Activated CD4-positive, alpha-beta T cell treated with anti-CD3 and anti-CD28 coated beads, Interleukin-2, amount 10 ng/mL, durations not matched to agents 7 days and 5 days (primary cell): Measurements from ENCODE around the gene TANC1. TPM values are rescaled to one million over a fixed set of nuclear protein-coding genes. Genes with fewer than 3 reads are reported as not detected.

ENCODE experiments used
- CTCF ChIA-PET: fragments of 350-600 bp; sonication (Branson Sonifier 250); formaldehyde crosslinking; loops from one replicate; lab custom pipeline; 2021; ENCODE audit warnings: antibody characterized with exemption; lab: Charles Lee
- POLR2A ChIA-PET: fragments of 350-600 bp; sonication (Branson Sonifier 250); formaldehyde crosslinking; loops from one replicate; lab custom pipeline; 2021; ENCODE audit warnings: antibody characterized with exemption; lab: Charles Lee
- DNase-seq: peaks from one replicate; pipeline ENCODE4 v3.0.0-alpha.2; 2020
- H3K27ac Mint-ChIP-seq: one replicate; pipeline ENCODE4 v1.8.0; 2021; ENCODE audit warnings: mild to moderate bottlenecking, moderate library complexity, mixed read lengths
- H3K27me3 Mint-ChIP-seq: one replicate; pipeline ENCODE4 v1.8.0; 2021; ENCODE audit warnings: mixed read lengths
- H3K36me3 Mint-ChIP-seq: one replicate; pipeline ENCODE4 v1.8.0; 2021; ENCODE audit warnings: low read depth, mixed read lengths
- H3K4me1 Mint-ChIP-seq: one replicate; pipeline ENCODE4 v1.8.0; 2021; ENCODE audit warnings: mixed read lengths
- H3K4me3 Mint-ChIP-seq: one replicate; pipeline ENCODE4 v1.8.0; 2021; ENCODE audit warnings: mild to moderate bottlenecking, moderate library complexity, mixed read lengths
- H3K9me3 Mint-ChIP-seq: one replicate; pipeline ENCODE4 v1.8.0; 2021; ENCODE audit warnings: mixed read lengths
- total RNA-seq, 2 experiments: library from RNA; stranded (reverse); gene quantifications; one replicate each; pipeline ENCODE4 v1.2.3, GENCODE V29; 2021

TANC1 gene
- total RNA-seq, 2 experiments from 2014 or later = 0.32 to 0.52 TPM

DNA sequence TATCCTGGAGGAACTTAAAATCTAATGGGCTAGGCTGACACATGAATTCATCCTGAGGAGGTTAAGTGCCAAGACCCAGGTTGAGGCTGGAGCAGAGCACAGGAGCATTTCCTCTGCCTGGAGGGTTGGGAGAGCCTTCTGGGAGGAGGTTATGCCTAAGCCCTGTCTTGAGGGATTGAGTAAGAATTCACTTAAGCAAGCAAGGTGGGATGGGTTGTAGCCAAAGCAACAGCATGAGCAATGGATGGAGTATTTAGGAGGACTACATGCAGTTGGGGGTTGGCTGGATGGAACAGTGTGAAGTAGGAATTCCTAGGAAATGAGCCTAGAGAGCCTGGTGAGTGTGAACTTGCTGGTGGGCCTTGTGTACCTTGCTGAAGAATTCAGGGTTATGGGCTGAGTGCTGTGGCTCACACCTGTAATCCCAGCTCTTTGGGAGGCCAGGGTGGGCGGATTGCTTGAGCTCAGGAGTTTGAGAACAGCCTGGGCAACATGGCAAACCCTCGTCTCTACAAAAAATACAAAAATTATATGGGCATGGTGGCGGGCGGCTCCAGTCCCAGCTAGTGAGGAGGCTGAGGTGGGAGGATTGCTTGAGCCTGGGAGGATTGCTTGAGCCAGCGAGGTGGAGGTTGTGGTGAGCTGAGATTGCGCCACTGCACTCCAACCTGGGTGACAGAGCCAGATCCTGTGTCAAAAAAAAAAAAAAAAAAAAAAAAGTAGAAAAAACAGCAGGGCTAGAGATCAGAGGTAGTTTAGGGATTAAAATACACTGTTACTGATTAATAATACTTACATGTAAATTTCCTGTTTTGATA lies 22.2 kb downstream of the TANC1 start:
- Mint-ChIP-seq H3K27ac (no peak overlapping the region), H3K27me3 (peaks cover 2% of the 10 kb centered on the region), H3K4me1 (no peaks in the 10 kb centered on the region), H3K36me3 (no peaks in the 10 kb centered on the region), H3K4me3 (no peak overlapping the region), H3K9me3 (no peaks in the 10 kb centered on the region)
- no peak for DNase-seq
- ChIA-PET POLR2A (no interaction called here), CTCF (no interaction called here)

DNA sequence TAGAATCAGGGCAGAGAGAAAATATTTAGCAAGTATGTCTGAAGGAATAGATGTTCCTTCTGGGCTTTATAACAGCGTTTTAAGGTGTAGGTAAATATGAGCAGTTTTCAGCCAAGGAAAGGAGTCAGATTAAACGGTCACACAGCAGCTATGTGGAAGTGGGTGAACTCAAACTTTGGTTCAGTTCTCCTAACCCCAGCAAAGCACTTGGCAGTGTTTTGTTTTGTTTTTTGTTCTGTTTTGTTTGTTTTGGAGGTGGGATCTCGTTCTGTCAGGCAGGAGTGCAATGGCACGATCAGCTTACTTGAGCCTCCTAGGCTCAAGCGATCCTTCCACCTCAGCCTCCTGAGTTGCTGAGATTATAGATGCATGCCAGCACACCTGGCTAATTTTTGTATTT lies 24.6 kb downstream of the TANC1 start:
- no peaks in the 10 kb centered on the region for H3K36me3 Mint-ChIP-seq
- no peak overlapping the region for H3K4me3 Mint-ChIP-seq

DNA sequence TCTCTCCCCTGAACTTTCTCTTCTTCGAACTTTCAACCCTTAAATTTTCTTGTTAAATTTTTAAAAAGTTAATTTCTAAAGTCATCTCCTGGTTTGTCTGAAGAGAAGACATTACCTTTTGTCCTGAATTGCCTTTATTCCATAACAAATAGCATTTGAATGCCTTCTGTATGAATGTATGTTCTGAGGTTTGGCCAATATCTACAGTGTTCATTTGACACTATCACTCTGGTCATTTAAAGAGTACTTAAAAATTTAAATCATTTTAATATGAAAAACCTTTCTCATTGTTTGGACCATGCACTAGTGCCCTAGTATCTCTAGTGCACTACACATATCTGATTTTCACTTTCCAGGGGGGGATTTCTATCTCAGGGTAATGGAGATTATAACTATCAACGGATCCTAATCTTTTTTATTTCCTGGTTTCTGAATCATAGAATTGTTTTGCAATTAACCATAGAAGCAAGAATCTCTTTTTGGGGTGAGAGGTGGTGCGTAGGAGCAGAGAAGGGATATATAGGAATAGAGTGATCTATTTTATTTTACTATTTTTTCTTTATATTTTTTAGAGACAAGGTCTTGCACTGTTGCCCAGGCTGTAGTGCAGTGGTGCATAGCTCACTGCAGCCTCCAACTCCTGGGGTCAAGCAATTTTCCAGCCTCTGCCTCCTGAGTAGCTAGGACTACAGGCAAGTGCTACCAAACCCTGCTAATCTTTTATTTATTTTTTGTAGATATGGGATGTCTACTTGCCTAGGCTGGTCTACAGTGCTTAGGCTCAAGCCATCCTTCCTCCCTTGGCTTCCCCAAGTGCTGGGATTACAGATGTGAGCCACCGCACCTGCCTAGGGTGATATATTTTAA lies 25.5 kb downstream of the TANC1 start:
- H3K9me3 Mint-ChIP-seq = no peaks in the 10 kb centered on the region

More for the DNA sequence above, 24.6 kb downstream of the TANC1 start:
- Mint-ChIP-seq H3K9me3 (no peaks in the 10 kb centered on the region), H3K27ac (no peak overlapping the region), H3K4me1 (no peaks in the 10 kb centered on the region), H3K27me3 (peaks cover 2% of the 10 kb centered on the region)
- POLR2A ChIA-PET = no interaction called here
- DNase-seq = no peak
- CTCF ChIA-PET = no interaction called here

DNA sequence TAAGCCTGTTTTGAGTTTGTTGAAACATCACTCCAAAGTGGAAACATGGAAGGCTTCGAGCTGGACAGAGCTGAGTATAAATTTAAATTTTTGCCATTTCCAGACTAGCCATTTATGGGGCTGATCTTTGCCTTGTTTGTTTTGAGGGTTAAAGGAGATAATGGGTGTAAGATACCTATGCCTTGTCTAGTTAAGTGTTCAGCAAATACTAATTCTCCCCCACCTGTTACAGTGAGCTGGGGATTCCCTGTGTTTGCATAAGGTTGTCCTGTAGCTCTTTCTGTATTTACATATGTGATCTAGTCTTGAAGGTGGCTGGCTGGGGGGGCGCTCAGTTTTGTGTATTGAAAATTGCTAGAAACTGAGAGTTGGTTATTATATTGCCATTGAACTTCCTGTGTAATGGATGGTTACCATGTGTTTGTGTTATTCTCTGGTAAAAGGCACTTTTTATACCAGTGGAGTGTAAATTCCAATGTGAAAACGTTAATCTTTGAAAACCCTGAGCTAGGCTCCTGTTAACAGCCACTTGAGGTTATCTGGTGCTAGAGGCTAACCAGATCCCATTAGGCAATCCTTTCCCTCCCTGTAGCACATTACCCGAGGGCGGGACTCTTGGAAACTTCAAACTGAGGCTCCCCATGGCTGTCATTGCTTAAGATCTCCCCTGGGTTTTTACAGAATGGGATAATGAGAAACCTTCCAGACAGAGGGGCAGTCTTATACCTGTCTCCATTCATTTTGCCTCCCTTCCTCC lies 26.7 kb downstream of the TANC1 start:
- Mint-ChIP-seq H3K27ac (no peak overlapping the region), H3K36me3 (no peaks in the 10 kb centered on the region), H3K4me3 (no peak overlapping the region), H3K4me1 (peaks cover 3% of the 10 kb centered on the region), H3K9me3 (no peaks in the 10 kb centered on the region), H3K27me3 (peaks cover 2% of the 10 kb centered on the region)
- ChIA-PET POLR2A (no interaction called here), CTCF (no interaction called here)
- no peak for DNase-seq

More for the DNA sequence above, 25.5 kb downstream of the TANC1 start:
- CTCF ChIA-PET = no interaction called here
- Mint-ChIP-seq H3K27ac (no peak overlapping the region), H3K36me3 (no peaks in the 10 kb centered on the region), H3K4me1 (no peaks in the 10 kb centered on the region), H3K4me3 (no peak overlapping the region), H3K27me3 (peaks cover 2% of the 10 kb centered on the region)
- no peak for DNase-seq
- POLR2A ChIA-PET = no interaction called here

DNA sequence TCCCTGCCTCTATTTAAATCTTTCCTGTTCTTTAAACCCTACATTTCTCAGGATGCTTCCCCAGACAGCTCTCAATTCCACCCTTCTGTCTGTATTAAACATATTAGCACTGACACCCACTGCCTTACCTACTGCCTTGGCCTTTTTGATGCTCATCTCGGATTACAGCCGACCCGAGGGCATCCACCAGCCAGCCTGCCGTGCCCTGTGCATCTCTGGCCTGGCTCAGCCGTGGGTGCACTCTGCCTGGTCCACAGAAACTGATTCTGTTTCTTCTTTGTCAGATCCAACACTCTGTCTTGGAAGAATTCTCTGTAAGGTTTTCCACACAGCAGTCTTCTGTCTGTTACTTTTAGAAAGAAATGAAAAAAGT lies 27.2 kb downstream of the TANC1 start:
- no peaks in the 10 kb centered on the region for H3K36me3 Mint-ChIP-seq
- ChIA-PET POLR2A (no interaction called here), CTCF (no interaction called here)
- DNase-seq = no peak
- peaks cover 2% of the 10 kb centered on the region for H3K27me3 Mint-ChIP-seq
- peaks cover 3% of the 10 kb centered on the region for H3K4me1 Mint-ChIP-seq
- H3K27ac Mint-ChIP-seq = no peak overlapping the region
- no peaks in the 10 kb centered on the region for H3K9me3 Mint-ChIP-seq
- no peak overlapping the region for H3K4me3 Mint-ChIP-seq

DNA sequence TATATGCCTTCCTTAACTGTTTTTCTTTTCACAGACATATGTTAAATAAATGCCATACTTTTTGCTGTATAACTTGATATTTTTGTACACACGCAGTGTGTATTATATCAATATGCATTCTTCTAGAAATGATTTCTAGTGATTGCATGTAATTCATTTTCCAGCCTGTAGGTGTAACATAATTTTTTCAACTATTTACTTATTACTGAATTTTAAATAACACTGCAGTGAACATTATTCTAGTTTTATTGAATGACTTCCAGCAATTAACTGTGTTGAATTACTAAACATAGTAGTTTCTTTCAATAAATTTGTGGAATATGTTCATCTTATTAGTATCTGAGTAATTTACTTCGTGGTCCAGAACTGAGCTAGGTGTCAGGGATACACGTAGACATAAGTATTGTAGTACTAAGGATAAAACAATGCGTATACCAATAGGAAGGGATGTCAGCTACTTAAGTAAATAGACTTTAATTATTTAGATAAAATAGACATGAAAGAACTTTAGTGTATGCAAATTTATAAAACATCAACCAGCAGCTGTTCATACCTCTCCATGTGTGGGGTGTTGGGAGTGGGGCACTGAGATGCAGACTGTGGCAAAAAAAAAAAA lies 28.0 kb downstream of the TANC1 start:
- H3K27ac Mint-ChIP-seq = no peak overlapping the region

DNA sequence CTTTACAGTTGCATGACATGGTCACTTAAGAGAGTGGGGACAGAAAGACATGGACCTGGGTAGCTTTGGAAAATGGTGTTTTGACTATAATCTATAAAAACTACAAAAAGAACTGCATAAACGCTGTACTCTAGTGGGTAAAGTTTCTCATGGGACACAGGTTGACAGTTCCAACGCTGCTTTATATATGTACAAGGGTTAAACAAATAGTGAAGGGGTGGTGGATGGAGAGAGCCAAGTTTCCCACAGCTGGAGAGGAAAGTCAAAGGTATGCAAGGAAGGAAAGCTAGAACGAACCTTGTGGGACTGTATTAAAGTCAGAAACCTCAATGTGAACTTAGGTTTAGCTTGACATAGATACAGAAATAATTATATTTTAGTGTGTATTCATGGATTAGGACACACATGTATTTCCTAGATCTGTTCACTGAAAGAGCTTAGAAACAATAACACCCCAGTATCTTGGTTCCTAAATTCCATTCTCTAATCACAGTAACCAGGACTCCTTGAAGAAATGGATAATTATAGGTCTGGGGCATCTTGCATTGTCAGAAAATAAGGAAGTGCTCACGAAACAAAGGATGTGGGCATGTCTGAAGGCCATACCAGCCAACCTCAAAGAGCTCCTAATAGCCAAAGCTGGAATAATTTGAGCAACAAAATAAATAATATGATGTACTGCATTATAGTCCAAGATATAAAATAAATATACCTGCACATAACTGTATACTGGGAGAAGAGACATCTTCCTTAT lies 28.8 kb downstream of the TANC1 start:
- POLR2A ChIA-PET = no interaction called here

More for the DNA sequence above, 28.0 kb downstream of the TANC1 start:
- no peak for DNase-seq
- Mint-ChIP-seq H3K9me3 (no peaks in the 10 kb centered on the region), H3K27me3 (peaks cover 2% of the 10 kb centered on the region), H3K4me1 (peaks cover 3% of the 10 kb centered on the region), H3K4me3 (no peak overlapping the region), H3K36me3 (no peaks in the 10 kb centered on the region)
- CTCF ChIA-PET = interaction anchor here (0.7 kb wide), 1 partner anchor 12 kb away, joined by 3 read pairs; no protein-coding TSS in a partner anchor
- POLR2A ChIA-PET = no interaction called here

DNA sequence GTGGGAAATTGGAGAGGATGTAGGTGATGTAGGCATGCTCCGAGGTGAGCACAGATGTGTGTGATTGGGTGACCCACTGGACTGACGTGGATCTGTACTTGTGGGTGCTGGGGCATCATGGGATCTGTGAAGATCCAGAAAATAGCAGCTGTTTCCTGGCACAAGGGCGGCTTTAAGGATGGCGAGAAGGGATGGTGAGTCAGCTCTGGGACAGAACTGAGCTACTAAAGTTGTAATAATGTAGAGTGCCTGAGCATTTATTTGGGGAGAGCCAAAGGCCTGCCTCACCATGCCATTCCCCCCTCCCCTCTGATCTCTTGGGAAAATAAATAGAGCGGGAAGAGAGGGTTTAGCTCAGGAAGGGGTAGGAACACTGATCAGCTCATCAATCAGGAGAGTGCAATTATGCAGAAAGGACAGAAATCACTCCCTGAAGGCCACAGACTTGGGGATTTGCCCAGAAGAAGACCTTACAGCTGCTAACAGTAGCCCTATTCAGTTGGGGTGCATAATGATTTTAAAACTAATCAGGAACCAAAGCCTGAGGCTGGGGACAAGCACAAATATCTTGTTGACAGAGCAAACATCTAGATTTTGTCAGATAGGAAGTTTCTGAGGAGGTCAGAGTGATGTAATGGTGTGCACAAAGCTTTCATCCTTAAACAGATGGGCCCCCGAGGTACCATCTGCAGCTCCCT lies 30.3 kb downstream of the TANC1 start:
- POLR2A ChIA-PET = no interaction called here
- CTCF ChIA-PET = no interaction called here
- DNase-seq = no peak
- Mint-ChIP-seq H3K36me3 (no peaks in the 10 kb centered on the region), H3K27me3 (peaks cover 2% of the 10 kb centered on the region), H3K4me3 (no peak overlapping the region), H3K9me3 (no peaks in the 10 kb centered on the region), H3K27ac (no peak overlapping the region), H3K4me1 (peaks cover 3% of the 10 kb centered on the region)

More for the DNA sequence above, 28.8 kb downstream of the TANC1 start:
- peaks cover 3% of the 10 kb centered on the region for H3K4me1 Mint-ChIP-seq
- CTCF ChIA-PET = interaction anchor here (0.5 kb wide), 1 partner anchor 79 kb away, joined by 3 read pairs; no protein-coding TSS in a partner anchor
- DNase-seq = no peak
- H3K27ac Mint-ChIP-seq = no peak overlapping the region
- peaks cover 2% of the 10 kb centered on the region for H3K27me3 Mint-ChIP-seq
- no peaks in the 10 kb centered on the region for H3K9me3 Mint-ChIP-seq
- no peak overlapping the region for H3K4me3 Mint-ChIP-seq
- no peaks in the 10 kb centered on the region for H3K36me3 Mint-ChIP-seq

DNA sequence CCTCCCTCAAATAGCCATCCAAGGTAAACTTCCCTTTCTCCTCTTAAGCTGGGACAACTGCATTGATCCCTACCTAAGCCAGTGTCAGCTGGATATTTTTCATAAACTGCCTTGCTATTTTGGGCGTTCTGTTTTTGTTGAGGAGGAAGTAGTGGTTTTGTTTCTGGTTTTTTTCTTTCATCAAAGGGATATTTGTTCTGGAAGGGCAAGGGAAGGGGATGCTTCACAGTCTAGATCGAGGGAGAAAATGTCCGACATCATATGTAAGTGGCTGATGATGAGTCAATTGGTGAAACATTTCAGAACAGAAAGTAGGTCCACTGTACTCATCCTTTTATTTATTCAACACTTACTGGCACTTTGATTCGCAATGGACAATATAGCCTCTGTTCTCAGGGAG lies 31.0 kb downstream of the TANC1 start:
- POLR2A ChIA-PET = no interaction called here
- Mint-ChIP-seq H3K4me3 (no peak overlapping the region), H3K27ac (no peak overlapping the region), H3K9me3 (no peaks in the 10 kb centered on the region), H3K36me3 (no peaks in the 10 kb centered on the region), H3K27me3 (no peaks in the 10 kb centered on the region), H3K4me1 (peaks cover 3% of the 10 kb centered on the region)
- CTCF ChIA-PET = no interaction called here
- no peak for DNase-seq

DNA sequence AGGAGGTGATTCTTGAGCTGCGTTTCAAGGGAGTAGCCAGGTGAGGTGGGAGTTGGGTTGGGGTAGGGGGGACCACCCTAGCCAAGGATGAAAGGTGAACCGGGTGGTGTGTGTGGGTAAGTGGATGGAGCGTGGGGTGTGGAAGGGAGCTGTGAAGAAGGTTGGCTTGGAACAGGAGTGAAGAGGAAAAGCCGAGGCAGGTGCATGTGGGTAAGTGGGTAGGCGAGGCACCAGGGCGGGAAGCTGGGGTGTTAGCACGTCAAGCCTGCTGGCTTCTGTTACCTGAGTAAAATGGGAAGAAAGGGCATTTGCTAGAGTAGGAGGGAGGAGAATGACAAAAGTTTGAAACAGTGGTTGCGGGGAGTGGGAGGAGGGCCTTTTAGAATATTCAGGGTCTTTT lies 31.6 kb downstream of the TANC1 start:
- no peak overlapping the region for H3K27ac Mint-ChIP-seq
- H3K4me3 Mint-ChIP-seq = no peak overlapping the region
- POLR2A ChIA-PET = no interaction called here
- peaks cover 3% of the 10 kb centered on the region for H3K4me1 Mint-ChIP-seq
- H3K9me3 Mint-ChIP-seq = no peaks in the 10 kb centered on the region
- no peaks in the 10 kb centered on the region for H3K27me3 Mint-ChIP-seq
- CTCF ChIA-PET = no interaction called here
- H3K36me3 Mint-ChIP-seq = no peaks in the 10 kb centered on the region
- DNase-seq = no peak

DNA sequence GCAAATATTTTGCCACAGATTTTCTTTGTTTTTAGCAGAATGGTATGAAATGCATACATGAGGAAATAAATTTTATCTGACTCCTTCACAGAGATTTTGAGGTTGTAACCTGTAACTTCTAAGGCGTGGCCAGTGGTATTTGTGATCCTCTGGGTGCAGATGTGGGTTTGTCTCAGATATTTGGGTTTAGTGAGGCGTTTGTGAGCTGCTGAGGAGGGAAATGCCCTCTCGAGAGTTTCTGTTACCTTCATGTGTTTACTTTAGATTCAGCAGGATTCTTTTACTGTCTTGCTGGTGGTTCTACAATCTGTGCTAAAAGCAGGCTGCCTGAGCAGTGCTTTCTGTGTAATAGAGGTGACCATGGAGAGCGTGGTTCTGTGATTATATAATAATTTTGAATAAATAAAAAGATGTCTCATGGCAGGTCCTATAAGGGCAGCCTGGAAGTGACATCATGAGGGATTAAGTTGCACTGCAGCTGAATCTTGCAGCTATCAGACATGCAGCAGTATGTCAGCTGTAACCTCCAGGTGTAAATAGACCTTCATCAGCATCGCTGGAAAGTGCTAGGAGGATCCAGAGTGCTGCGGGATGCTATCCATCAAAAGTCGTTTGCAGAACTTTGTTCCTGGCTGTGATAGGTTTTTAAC lies 34.1 kb downstream of the TANC1 start:
- no peak overlapping the region for H3K4me3 Mint-ChIP-seq
- no peaks in the 10 kb centered on the region for H3K36me3 Mint-ChIP-seq
- no peak overlapping the region for H3K27ac Mint-ChIP-seq
- CTCF ChIA-PET = no interaction called here
- POLR2A ChIA-PET = no interaction called here
- H3K9me3 Mint-ChIP-seq = no peaks in the 10 kb centered on the region
- no peak for DNase-seq
- H3K4me1 Mint-ChIP-seq = peaks cover 3% of the 10 kb centered on the region
- H3K27me3 Mint-ChIP-seq = no peaks in the 10 kb centered on the region
